Panc1 (cell line): ENCODE results near the gene POLG. TPM values are rescaled to one million over a fixed set of nuclear protein-coding genes. Genes with fewer than 3 reads are reported as not detected.

Experiments
- ATAC-seq: fragments of 200-7000 bp; cut with Tn5 transposase; 2 replicates; pipeline ENCODE4 v1.9.1; 2020; ENCODE audit warnings: mild to moderate bottlenecking, moderate library complexity
- BruUV-seq: library from RNA; stranded (reverse); fragments of 400-500 nt; replicated peaks from 2 replicates; lab custom pipeline; 2021; lab: Mats Ljungman, UMichigan
- CTCF ChIA-PET: fragments of 300-600 bp; sonication (Branson Sonifier 250); formaldehyde crosslinking; loops from one replicate; lab custom pipeline; 2022; ENCODE audit warnings: antibody characterized with exemption; lab: Charles Lee
- POLR2A ChIA-PET: fragments of 300-600 bp; sonication (Branson Sonifier 250); formaldehyde crosslinking; loops from one replicate; lab custom pipeline; 2022; ENCODE audit warnings: antibody characterized with exemption; lab: Charles Lee
- DNase-seq: peaks from one replicate; pipeline ENCODE4 v3.0.0-alpha.2; 2010; ENCODE audit warnings: low read depth, low spot score
- H3K27ac ChIP-seq: 2 replicates; pipeline ENCODE4 v1.5.1; 2011; ENCODE audit warnings: mild to moderate bottlenecking, low read length, inconsistent platforms
- H3K27me3 ChIP-seq: fragments of 200-500 bp; sonication (Bioruptor generic); 2 replicates; pipeline ENCODE4 v1.6.0; 2014; ENCODE audit warnings: low read length, inconsistent platforms; ENCODE audit not compliant: control insufficient read depth, insufficient read depth
- H3K36me3 ChIP-seq: fragments of 200-500 bp; sonication (Bioruptor generic); 2 replicates; pipeline ENCODE4 v1.5.1; 2014; ENCODE audit warnings: inconsistent platforms, mild to moderate bottlenecking, low read length, moderate library complexity; ENCODE audit not compliant: control insufficient read depth, insufficient read depth
- H3K4me1 ChIP-seq: 2 replicates; pipeline ENCODE4 v1.5.1; 2011; ENCODE audit warnings: inconsistent platforms, mild to moderate bottlenecking, low read length, moderate library complexity; ENCODE audit not compliant: control insufficient read depth, insufficient read depth
- H3K4me3 ChIP-seq, 2 experiments: 2 replicates each; pipeline ENCODE4 v1.5.1; 2011 to 2012; ENCODE audit warnings: low read depth in 2 of 2, low read length in 2 of 2, mild to moderate bottlenecking in 2 of 2, inconsistent platforms in 1 of 2, moderate library complexity in 1 of 2
- H3K9me3 ChIP-seq: fragments of 200-500 bp; sonication (Bioruptor generic); 2 replicates; pipeline ENCODE4 v1.5.1; 2014; ENCODE audit warnings: low read depth, mild to moderate bottlenecking, inconsistent platforms, low read length, moderate library complexity; ENCODE audit not compliant: control insufficient read depth, insufficient read depth
- POLR2AphosphoS5 ChIP-seq: IDR thresholded peaks from 2 replicates; pipeline ENCODE4 v1.6.1; 2012; ENCODE audit warnings: mild to moderate bottlenecking, low read depth, low read length, moderate library complexity
- SIN3A ChIP-seq: IDR thresholded peaks from 2 replicates; pipeline ENCODE4 v1.6.1; 2012; ENCODE audit warnings: low read depth, mild to moderate bottlenecking, low read length, moderate library complexity, borderline replicate concordance; ENCODE audit not compliant: insufficient read depth
- TCF7L2 ChIP-seq: IDR thresholded peaks from 2 replicates; pipeline ENCODE4 v1.6.1; 2011; ENCODE audit warnings: mild to moderate bottlenecking, low read depth, low read length, inconsistent platforms
- in situ Hi-C: cut with HindIII; loops from 2 replicates; pipeline ENCODE4 v1.10.0; 2016; ENCODE audit warnings: low sequenced_read_pairs, low pct_unique_long_range_greater_than_20kb
- intact Hi-C: fragments of 100-400 bp; cut with micrococcal nuclease; formaldehyde crosslinking; loops from one replicate; pipeline ENCODE4 v1.10.0; 2022; ENCODE audit not compliant: unreplicated experiment
- total RNA-seq: library from RNA; stranded (reverse); gene quantifications from one replicate; pipeline ENCODE4 v1.2.1, GENCODE V29; 2021; ENCODE audit not compliant: unreplicated experiment
- TF ChIP-seq, protein P1 (sequence below), 2 experiments: IDR thresholded peaks; 2 replicates each; pipeline ENCODE4 v1.6.1; 2011 to 2012; ENCODE audit warnings: low read depth in 2 of 2, control low read depth in 1 of 2, low read length in 1 of 2, mild to moderate bottlenecking in 1 of 2, moderate library complexity in 1 of 2; ENCODE audit not compliant: insufficient read depth in 1 of 2
- TF ChIP-seq, protein P2 (sequence below): fragments of 450-650 bp; IDR thresholded peaks from 2 replicates; pipeline ENCODE4 v1.5.1; 2017; ENCODE audit warnings: mild to moderate bottlenecking

The POLG gene
- total RNA-seq, 1 experiment from 2014 or later: 95.2 TPM

DNA sequence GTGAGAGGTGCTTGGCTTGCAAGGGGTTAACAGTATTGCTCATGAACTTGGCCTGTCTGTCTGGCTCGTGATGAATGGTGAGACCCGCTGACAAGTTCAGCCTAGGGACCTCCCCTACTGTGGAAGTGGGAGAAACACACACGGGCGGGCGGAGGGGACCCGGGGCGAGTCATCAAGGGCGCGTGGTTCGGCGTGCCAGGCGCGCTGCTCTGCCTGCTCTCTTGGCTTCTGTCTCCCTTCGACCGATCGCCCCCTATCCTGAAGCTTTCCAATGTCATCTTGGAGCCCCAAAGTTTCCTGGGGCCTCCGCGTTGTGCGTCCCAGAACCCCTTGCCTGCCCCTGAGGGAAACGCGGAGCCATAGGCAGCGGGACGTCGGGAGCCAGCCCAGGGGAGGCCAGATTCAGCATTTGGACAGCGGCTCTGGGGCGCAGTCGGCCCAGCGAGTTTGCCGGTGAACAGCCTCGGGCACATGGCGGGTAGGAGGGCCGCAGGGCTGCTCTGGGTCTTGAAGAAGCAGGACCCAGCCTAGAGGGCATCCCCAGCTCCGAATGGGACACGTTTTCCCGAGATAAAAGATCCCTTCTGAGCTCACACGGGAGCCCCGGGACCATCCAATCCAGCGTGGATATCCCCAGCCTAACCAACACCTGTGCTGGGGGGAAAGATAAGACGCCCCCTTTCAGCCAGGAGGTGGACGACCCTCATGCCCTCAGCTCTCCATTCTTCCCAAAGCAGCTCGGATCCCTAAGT, 27.0 kb upstream of the POLG start:
- ChIA-PET CTCF (interaction anchor here (1.0 kb wide), 1 partner anchor 33 kb away, joined by 3 read pairs; no protein-coding TSS in a partner anchor), POLR2A (interaction anchor here (0.6 kb wide), 3 partner anchors 39 to 285 kb away, joined by 3 to 4 read pairs (median 3); no protein-coding TSS in a partner anchor)
- Histone ChIP-seq H3K4me1 (peaks cover 2% of the 10 kb centered on the region; the same call in 1 of the 2 replicates), H3K36me3 (no peaks in the 10 kb centered on the region), H3K9me3 (no peaks in the 10 kb centered on the region), H3K27ac (no peak overlapping the region), H3K27me3 (peaks cover 24% of the 10 kb centered on the region), H3K4me3 (peak overlapping the region; percentile 32 to 35)
- peak; percentile 65 for ATAC-seq
- in situ Hi-C loops: loop anchor here (5.0 kb wide), 1 partner anchor 76 kb away; no protein-coding TSS in a partner anchor
- intact Hi-C loops: no loop called here
- no peak for DNase-seq
- TF ChIP-seq POLR2AphosphoS5: no peak
- 0 out of 2 replicates have a peak, but pooled peaks have one; percentile 57 for TF ChIP-seq SIN3A
- TF ChIP-seq, protein P1, sequence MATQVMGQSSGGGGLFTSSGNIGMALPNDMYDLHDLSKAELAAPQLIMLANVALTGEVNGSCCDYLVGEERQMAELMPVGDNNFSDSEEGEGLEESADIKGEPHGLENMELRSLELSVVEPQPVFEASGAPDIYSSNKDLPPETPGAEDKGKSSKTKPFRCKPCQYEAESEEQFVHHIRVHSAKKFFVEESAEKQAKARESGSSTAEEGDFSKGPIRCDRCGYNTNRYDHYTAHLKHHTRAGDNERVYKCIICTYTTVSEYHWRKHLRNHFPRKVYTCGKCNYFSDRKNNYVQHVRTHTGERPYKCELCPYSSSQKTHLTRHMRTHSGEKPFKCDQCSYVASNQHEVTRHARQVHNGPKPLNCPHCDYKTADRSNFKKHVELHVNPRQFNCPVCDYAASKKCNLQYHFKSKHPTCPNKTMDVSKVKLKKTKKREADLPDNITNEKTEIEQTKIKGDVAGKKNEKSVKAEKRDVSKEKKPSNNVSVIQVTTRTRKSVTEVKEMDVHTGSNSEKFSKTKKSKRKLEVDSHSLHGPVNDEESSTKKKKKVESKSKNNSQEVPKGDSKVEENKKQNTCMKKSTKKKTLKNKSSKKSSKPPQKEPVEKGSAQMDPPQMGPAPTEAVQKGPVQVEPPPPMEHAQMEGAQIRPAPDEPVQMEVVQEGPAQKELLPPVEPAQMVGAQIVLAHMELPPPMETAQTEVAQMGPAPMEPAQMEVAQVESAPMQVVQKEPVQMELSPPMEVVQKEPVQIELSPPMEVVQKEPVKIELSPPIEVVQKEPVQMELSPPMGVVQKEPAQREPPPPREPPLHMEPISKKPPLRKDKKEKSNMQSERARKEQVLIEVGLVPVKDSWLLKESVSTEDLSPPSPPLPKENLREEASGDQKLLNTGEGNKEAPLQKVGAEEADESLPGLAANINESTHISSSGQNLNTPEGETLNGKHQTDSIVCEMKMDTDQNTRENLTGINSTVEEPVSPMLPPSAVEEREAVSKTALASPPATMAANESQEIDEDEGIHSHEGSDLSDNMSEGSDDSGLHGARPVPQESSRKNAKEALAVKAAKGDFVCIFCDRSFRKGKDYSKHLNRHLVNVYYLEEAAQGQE (IDR thresholded peaks at IDR 0.05; ENCODE audit: insufficient read depth in 1 of 2, low read depth in 2 of 2, low read length in 1 of 2): peak; percentile 100
- BruUV-seq: no TSS peak

DNA sequence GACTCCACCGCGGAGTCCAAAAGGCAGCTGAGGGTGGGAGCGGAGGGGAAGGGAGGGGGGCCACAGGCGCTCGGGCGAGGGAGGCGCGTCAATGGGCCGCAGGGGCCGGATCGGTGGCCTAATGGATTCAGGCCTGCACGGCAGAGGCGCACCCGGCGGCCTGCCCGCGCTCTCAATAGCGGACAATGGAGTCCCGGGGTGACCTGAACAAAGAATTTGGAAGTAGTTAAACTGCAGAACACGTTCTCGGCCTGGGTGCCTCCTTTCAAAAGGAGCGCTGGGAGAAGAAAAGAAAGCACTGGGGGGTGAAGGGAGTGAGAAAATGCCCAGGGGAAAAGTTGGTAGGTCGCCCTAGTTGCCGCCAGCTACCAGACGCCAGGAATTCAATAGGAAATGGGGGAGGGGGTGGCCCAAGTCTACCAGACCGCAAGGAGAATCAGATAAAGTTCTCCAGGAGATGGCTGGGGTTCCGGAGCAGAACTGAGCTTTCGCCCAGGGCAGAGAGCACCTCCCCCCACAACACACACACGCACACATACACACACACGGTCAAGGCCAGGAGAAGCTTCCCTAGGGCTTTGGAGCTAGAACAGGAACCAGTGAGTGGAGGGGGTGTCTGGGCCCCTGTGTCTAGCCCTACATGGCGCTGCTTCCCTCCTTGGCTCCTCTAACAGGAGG, 25.8 kb upstream of the POLG start:
- ATAC-seq (no peak), DNase-seq (no peak)
- H3K9me3 ChIP-seq: no peaks in the 10 kb centered on the region
- TF ChIP-seq POLR2AphosphoS5 (no peak), TCF7L2 (no peak), SIN3A (no peak)
- TF ChIP-seq, protein P2, sequence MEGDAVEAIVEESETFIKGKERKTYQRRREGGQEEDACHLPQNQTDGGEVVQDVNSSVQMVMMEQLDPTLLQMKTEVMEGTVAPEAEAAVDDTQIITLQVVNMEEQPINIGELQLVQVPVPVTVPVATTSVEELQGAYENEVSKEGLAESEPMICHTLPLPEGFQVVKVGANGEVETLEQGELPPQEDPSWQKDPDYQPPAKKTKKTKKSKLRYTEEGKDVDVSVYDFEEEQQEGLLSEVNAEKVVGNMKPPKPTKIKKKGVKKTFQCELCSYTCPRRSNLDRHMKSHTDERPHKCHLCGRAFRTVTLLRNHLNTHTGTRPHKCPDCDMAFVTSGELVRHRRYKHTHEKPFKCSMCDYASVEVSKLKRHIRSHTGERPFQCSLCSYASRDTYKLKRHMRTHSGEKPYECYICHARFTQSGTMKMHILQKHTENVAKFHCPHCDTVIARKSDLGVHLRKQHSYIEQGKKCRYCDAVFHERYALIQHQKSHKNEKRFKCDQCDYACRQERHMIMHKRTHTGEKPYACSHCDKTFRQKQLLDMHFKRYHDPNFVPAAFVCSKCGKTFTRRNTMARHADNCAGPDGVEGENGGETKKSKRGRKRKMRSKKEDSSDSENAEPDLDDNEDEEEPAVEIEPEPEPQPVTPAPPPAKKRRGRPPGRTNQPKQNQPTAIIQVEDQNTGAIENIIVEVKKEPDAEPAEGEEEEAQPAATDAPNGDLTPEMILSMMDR: no peak
- TF ChIP-seq, protein P1 (IDR thresholded peaks at IDR 0.05; ENCODE audit: insufficient read depth in 1 of 2, low read depth in 2 of 2, low read length in 1 of 2): no peak
- in situ Hi-C loops: loop anchor here (5.0 kb wide), 1 partner anchor 77 kb away; no protein-coding TSS in a partner anchor
- no peak overlapping the region for H3K27ac ChIP-seq
- no peak overlapping the region for H3K4me3 ChIP-seq
- peaks cover 23% of the 10 kb centered on the region for H3K27me3 ChIP-seq
- H3K4me1 ChIP-seq: peaks cover 2% of the 10 kb centered on the region; the same call in 1 of the 2 replicates
- H3K36me3 ChIP-seq: no peaks in the 10 kb centered on the region
- no TSS peak for BruUV-seq
- intact Hi-C loops: no loop called here
- ChIA-PET POLR2A (no interaction called here), CTCF (interaction anchor here (0.6 to 1.6 kb wide), 4 partner anchors 8 to 112 kb away, joined by 3 to 4 read pairs (median 3); no protein-coding TSS in a partner anchor)
